CD1c-positive myeloid dendritic cell (primary cell): ENCODE measurements around the gene RERE.

ENCODE experiments used
- DNase-seq: peaks from one replicate; pipeline ENCODE4 v3.0.0-alpha.2; 2016; ENCODE audit errors: extremely low spot score

Gene RERE

GRCh38 chr1:8425150-8425780, 392.2 kb downstream of the RERE start:
- DNase-seq, result no peak

- DNase-seq, result peak; percentile 48
These were observed 392.8 kb downstream of the RERE start for GRCh38 chr1:8424539-8425116.

- peak; percentile 65 for DNase-seq
These were observed 393.5 kb downstream of the RERE start for GRCh38 chr1:8423692-8424538.

GRCh38 chr1:8423269-8423691, 394.2 kb downstream of the RERE start:
- peak; percentile 22 for DNase-seq

- peak; percentile 30 for DNase-seq
These were observed 394.8 kb downstream of the RERE start for GRCh38 chr1:8422510-8423268.

- DNase-seq, result no peak
These were observed 395.7 kb downstream of the RERE start for GRCh38 chr1:8421721-8422120.

- DNase-seq, result no peak
These were observed 397.1 kb downstream of the RERE start for GRCh38 chr1:8420318-8420717.

GRCh38 chr1:8419861-8420260, 397.6 kb downstream of the RERE start:
- no peak for DNase-seq

GRCh38 chr1:8419172-8419571, 398.3 kb downstream of the RERE start:
- DNase-seq, result no peak

GRCh38 chr1:8418301-8418700, 399.1 kb downstream of the RERE start:
- DNase-seq, result no peak

- no peak for DNase-seq
These were observed 399.8 kb downstream of the RERE start for GRCh38 chr1:8417625-8418024.

- no peak for DNase-seq
These were observed 400.6 kb downstream of the RERE start for GRCh38 chr1:8416881-8417280.

GRCh38 chr1:8415526-8416278, 401.7 kb downstream of the RERE start:
- no peak for DNase-seq

- no peak for DNase-seq
These were observed 405.1 kb downstream of the RERE start for GRCh38 chr1:8412183-8412831.

GRCh38 chr1:8411803-8412182, 405.6 kb downstream of the RERE start:
- no peak for DNase-seq

GRCh38 chr1:8410791-8411190, 406.6 kb downstream of the RERE start:
- no peak for DNase-seq

- no peak for DNase-seq
These were observed 407.8 kb downstream of the RERE start for GRCh38 chr1:8409606-8410005.

GRCh38 chr1:8409106-8409505, 408.3 kb downstream of the RERE start:
- peak; percentile 58 for DNase-seq

- no peak for DNase-seq
These were observed 409.1 kb downstream of the RERE start for GRCh38 chr1:8408151-8408839.

- no peak for DNase-seq
These were observed 409.8 kb downstream of the RERE start for GRCh38 chr1:8407652-8408051.
